NCI-H2196 treated with DMSO at 0.1 percent for 48 hours (cell line): ENCODE data around the gene SERPINB10.

Experiments
- DNase-seq: peaks from one replicate; lab custom pipeline; 2025; ENCODE audit not compliant: unreplicated experiment; lab: John Stamatoyannopoulos, UW

The SERPINB10 gene, protein sequence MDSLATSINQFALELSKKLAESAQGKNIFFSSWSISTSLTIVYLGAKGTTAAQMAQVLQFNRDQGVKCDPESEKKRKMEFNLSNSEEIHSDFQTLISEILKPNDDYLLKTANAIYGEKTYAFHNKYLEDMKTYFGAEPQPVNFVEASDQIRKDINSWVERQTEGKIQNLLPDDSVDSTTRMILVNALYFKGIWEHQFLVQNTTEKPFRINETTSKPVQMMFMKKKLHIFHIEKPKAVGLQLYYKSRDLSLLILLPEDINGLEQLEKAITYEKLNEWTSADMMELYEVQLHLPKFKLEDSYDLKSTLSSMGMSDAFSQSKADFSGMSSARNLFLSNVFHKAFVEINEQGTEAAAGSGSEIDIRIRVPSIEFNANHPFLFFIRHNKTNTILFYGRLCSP

DNA sequence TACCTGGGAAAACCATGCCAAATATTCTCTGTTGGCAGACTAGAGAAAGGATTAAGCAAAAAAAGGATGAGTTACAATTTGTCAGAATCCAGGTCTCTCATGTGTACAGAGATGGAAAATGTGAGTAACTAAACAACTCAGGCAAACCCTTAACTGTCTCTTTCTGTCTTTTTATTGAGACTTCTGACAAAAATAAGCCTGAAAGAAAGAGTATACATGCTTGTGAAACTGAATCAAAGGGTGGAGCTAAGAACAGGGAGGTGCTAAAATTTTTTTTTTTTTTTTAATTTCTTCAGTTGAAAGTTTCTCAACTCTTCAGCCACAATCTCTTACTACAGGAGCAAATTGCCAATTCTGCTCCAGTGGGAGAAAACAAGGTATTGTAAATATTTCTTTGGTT is at the start of gene SERPINB10:
Gene SERPINB10, plus strand, starts transcription at position 295 of the 400 bp plus-strand sequence. CDS start 7,553 bp downstream, outside the sequence.
- DNase-seq: no peak

DNA sequence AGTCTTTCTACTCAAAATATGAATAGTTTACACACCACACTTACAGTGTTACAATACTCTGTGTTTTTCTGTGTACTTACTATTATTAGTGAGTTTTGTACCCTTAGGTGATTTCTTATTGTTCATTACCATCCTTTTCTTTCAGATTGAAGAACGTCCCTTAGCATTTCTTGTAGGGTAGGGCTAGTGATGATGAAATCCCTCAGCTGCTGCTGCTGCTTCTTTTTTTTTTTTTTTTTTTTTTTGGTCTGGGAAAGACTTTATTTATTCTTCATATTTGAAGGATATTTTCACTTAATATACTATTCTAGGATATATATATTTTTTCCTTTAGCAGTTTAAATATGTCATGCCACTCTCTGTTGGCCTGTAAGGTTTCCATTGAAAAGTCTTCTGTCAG is 49.3 kb upstream of the SERPINB10 start:
- no peak for DNase-seq

DNA sequence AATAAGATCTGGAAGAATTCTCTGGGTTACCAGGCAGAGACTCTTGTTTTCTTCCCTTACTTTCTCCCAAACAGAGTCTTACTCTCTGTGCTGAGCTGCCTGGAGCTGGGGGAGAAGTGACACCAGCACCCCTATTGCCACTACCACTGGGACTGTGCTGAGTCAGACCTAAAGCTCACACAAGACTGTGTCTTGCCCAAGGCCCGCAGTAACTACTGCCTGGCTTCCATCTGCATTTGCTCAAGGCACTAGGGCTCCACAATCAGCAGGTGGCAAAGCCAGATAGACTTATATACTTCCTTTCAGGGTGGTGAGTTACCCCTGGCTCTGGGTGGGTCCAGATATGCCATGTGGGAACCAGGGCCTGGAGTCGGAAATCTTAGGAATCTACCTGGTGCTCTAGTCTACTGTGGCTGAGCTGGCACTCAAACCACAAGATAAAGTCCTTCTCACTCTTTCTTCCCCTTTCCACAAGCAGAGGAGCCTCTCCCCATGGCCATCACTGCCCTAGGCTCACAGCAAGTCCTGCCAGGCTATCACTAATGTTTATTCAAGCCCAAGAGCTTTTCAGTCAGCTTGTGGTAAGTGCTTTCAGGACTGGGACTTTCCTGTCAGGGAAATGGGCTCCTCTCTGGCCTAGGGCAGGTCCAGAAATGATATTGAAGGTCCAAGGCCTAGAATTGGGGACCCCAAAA is 47.8 kb upstream of the SERPINB10 start:
- DNase-seq: no peak

DNA sequence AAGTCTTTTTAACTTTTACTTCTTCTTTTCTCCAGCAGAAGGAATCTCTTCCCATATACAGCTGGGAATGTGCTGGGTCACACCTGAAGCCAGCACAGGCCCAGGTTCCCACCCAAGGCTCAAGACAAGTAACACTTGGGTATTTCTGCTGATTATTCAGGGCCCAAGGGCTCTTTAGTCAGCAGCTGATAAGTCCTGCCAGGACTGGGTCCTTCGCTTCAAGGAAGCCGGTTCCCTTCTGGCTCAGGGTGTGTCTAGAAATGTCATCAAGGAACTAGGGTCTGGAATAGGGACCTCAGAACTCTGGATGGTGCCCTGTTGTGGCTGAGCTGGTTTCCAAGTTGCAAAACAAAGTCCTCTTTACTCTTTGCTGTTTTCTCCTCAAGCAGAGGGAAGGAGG is 47.2 kb upstream of the SERPINB10 start:
- DNase-seq: no peak

DNA sequence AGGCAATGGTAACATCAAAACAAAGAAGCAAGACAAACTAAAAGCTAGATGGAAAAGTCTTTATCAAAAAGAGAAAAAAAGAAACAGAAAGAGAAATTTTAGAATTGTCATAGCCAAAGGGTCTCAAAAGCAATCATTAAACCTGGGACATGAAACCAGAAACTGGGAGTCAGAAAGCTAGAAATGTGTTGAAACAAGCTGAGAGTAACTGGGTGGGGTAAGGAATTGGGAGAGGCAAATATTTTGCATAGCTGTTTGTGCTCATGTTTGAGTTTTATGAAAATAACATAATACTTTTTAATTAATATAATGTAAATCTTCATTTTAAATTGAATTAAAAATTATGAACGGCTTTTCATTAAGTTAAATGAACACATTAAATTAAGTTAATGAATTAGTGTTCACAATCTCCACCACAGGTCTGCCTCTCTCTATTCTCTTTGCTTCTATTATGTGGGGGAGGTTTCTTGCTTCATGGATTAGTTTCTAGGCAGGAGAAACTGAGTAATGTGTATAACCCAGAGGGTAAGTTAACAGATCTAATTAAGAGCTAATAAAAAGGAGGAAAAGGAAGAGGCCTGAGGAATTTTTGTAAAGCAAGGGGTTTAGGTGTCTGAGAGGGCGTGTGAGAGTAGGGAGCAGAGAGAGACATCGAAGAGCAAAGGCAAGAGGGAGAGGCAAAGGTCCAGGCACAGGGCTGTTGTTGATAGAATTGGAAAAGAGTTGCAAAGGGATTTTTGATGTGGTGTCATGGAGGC is 40.2 kb upstream of the SERPINB10 start:
- DNase-seq: no peak

DNA sequence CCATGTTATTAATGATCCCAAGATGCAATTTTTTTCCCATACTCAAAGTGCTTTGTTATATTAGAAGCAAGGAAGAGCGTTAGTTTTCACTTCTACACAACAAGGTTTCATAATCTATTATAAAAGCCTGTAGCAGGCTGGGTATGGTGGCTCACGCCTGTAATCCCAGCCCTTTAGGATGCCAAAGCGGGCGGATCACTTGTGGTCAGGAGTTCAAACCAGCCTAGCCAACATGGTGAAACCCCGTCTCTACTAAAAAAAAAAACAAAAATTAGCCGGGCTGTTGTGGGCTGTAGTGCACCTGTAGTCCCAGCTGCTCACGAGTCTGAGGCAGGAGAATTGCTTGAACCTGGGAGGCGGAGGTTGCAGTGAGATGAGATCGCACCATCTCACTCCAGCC is 39.2 kb upstream of the SERPINB10 start:
- no peak for DNase-seq

DNA sequence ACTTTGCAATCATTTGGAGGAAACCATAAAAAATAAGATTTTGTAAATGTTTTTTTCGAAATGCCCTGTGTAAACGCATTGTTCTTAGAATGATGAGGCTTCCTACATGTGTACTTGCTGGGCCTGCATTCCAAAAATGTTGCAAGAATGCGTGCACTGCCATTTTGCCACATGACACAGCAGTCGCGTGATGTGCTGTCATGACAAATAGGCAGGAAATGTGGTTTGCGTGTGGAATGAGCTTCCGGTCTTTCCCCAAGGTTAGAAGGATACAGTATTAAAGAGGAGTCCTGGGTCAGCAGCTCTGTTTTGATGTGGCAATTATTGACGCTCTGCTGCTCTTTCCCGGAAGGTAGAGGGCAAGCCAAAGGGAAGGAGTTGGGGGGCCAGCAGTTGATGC is 38.4 kb upstream of the SERPINB10 start:
- no peak for DNase-seq

DNA sequence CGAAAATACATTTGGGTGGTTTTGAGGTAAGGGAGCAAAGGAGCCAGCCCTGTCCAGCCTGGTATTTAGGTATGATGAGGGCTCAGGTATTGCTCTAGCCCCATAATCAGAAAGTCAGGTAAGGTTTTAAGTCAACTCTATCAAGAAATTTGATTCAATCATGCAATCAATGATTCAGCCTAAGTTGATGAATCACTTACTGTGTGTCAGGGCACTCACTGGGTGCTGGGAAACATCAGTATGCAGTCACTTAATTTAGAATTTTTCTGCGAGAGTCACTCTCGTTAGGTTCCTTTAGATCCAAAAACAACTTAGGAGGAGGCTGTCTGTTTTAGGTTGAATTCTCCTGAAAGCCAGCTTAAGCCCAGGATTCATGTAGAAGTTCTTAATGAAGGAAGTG is 37.9 kb upstream of the SERPINB10 start:
- DNase-seq: no peak

DNA sequence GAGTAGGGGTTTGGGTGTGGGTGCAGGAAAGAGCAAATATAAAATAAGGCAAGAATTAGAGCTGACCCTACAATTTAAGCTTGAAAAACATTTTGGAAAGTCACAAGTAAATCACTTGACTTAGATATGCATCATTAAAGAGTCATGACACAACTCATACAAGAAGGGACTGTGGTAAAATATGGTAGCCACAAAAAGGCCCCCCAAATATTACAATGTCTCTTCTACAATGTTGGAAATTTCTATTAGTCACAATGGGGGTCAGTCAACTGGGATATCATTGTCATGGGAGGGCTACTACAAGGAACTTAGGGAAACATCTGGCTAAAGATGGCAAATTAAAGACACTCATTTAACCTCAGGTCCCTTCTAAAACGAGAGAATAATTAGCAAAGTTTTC is 35.9 kb upstream of the SERPINB10 start:
- no peak for DNase-seq

DNA sequence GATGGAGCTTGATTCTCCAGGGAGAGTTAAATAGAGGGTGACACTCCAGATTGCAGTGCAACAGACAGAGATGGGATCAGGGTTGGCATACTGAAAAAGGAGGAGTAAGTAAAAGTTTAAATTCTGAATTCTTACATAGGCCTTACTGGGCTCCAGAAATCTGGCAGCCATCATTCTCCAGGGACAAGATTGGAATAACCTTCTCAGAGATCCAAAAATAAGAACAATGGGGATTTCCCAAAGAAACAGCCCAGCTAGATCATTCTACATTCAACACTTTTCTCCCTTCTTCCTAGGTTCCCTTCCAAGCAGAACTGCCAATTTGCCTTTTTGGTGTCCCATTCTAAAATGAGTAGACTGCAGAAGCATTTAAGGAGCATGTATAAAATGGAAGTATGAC is 35.2 kb upstream of the SERPINB10 start:
- DNase-seq: no peak

DNA sequence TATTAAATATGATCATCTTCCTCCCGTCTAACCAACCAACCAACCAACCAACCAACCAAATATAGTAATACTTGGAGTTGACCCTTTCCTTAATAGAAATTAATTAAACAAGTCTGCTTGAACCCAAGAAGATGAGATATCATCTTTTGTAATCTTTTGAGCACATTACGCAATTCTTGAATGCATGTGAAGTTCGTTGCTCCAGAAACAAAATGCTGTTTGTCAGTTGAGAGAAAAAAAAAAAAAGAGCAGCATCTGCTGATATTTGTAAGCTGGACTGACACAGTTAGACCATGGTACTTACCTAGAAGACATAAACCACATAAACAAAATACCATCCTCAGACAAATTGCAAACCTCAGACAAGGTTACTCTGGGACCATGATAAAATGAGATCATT is 29.4 kb upstream of the SERPINB10 start:
- no peak for DNase-seq

DNA sequence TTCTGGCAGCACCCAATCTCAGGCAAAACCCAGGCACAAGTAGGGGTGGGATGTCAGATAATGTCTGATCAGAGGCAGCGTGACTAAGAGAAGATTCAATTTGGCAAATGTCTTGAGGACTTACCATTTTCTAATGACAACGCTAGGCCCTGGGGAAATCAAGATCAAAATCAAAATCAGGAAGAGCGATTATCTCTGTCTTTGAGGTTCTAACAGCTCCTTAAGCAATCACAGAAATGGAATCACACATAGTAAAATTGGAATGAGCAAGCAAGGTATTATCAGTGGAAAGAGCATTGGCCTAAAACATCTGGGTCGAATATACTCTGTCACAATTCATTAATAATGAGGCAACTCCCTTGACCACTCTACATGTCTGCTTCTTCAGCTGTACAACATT is 28.8 kb upstream of the SERPINB10 start:
- no peak for DNase-seq

DNA sequence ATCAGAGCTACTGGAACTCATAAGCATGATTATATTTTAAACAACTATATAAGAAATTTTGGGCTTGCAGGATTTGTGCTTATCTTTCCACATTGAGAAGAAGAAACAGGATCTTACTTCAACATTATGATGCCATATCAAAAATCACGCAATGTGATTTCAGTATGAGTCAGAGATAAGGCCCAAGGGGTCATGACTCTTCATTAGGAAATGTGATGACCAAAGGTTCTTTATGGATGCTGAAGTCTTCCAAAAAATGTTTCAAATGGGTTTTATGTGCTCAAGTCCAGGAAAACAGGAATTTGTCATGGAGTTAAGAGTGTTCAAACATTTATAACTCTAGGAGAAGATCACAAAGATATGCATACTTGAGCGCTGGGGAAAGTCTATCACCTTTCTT is 28.0 kb upstream of the SERPINB10 start:
- DNase-seq: no peak

DNA sequence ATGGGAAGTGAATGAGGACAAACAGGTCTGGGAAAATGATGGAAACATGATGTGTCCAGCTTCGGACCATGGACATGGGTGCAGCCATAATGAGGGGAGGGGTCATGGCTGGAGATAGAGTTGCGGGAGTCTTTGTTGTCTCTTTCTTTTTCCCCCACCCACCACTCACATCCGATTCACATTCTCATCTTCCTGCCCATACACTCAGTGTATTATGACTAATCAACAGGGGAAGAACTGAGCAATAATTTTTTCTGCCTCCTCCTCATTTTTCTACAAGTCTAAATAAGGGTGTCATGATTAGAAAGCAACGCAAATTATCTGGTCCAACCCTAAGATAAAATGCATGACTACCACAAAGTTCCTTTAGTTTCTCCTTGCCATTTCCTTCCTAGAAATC is 25.9 kb upstream of the SERPINB10 start:
- no peak for DNase-seq

DNA sequence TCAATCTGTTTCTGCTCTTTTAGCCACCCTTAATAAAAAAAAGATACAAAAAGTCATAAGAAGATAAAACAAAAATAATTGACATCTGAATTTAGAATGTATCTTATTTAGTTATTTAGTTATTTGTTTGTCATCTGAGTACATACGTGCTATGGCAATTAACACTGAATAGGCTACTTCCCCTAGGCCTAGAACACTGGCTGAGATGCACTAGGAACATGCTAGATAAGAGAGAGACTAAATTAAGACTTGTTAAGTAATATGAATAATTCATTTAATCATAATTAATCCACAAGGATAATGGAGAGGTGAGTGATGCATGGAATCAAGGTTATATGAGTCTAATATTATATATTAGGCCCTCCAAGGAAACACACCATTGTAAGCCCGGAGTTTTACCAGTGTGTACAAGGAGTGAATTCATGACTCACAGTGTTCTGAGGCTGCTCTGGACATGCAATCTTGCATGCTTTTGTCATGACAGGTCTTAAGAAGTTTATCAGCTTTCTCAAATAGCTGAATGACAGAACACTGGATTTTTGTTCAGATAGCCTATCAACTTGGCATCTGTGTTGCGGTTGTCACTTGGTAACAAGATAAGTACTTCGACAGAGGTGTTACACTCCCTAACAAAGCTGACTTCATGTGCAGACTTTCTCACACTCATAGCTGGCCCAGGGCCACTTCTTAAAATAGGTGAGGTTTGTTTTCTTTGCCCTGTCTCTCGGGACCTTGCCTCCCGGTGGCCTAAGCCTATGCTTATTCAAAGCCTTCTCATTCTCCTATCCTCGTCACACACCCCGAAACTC is 25.2 kb upstream of the SERPINB10 start:
- no peak for DNase-seq

DNA sequence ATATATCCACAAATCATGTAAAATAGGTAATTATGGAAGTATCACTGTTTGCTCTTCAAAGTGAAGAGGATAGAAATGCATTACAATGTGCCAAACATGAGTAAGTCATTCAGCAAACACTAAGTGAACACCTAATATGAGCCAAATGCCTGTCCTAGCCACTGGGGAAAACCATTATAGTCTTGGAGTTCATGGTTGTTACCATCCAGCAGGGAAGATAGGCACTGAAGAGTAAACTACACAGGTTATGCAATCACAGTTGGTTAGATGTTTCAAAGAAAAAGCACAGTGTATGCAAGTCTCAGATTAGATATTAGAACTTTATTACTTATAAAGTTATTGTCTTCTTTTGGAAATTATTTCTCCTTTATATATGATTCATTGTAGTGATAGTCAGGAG is 24.1 kb upstream of the SERPINB10 start:
- DNase-seq: no peak

DNA sequence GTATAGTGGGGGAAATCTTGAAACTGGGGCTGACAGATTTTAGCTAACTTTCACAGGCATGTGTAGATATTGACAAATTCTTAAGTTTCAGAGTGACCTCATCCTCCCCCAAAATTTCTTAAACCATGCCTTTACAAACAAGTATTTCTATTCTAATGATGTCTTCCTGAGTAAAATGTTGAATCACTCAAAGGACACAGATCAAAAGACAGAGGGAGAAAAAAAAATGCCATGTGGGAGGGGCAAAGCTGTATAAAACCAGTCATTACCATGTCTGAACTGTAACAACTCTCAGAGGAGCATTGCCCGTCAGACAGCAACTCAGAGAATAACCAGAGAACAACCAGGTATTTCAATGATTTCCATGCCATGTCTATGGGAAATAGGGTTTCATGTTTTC is 20.3 kb upstream of the SERPINB10 start, which contains the start of gene SERPINB2:
Gene SERPINB2, plus strand, starts transcription at position 282 of the 400 bp plus-strand sequence. CDS start 3,740 bp downstream, outside the sequence.
- no peak for DNase-seq

DNA sequence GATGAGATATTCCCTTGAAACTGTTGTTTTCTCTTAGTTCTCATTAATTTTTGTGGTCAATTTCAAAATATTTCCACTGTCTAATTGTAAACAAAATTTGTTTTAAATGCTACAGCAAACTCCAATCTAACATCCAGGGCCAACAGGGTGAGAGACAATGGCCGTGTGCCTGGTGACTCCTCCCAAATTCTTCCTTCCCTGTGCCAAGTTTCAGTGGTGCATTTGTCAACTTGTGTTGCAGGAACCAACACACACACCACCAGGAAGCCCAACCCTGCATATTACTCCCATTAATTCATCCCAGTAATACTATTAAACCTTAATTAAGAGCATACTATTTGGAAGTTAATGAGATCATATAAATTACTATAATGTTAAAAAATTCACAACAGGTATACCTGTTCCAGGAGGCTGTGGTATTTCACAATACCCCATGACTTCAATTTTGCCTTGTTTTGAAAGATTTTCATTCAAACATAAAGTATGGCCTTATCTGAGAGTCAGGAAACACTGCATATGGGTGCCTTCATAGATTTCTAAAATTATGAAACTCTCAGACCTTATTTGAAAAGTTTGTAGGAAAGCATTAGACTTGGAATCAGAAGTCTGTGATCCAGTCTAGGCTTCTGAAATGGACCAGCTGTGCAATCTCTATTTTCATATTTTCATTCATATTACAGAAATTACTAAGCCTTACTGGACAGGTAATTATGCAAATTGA is 19.1 kb upstream of the SERPINB10 start:
- no peak for DNase-seq

DNA sequence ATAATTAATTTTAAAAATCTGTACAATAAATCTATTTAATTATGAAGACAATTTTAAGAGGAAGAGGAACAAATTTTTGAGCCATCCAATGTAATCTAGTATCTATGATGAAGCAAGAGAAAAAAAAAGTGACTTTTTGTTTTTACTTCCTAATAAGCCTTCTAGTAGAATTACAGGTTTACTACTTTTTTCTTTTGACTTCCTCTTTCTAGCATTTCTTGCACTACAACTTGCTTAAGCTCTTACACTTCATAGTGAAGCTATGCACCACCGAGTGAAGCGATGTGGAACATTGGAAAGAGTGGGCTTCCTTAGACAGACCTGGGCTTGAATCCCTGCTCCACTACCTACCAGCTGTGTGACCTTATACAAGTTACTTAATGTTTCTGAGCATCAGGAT is 18.1 kb upstream of the SERPINB10 start:
- no peak for DNase-seq

DNA sequence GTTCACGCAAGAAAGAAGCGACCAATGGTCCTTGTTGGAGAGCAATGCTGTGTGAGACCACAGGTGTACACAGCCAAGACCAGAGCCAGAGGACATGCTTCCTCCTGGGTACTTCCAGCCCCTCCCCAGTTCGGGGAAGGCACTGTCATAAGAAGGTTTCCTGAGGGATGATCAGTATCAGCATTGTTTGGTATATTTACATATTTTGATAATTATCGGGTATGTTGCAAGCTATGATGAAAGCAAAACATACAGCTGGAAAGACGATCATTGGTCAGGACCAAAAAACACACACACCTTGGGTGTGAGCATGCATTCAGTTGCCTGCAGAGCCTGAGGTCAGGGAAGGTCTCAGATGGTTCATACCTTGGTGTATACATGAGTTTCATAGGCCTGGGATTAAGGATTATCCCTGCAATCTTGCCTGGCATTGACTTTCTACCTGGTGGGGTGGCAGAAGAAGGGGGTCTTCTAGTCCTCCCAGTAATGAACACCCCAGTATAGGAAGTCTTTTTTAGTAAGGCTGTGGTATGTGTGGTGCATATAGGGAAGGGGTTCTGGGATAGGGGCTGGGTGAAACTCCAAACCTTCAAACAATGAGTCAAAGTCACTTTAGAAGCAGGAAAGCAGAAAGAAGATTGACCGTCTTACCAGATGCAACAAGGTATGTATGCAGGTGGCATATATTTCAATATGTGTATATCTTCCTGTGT is 17.4 kb upstream of the SERPINB10 start:
- DNase-seq: no peak
